ENCODE data around the gene PM20D1.
"Not testable (repeated sequence)": the region's sequence is repeated elsewhere in the genome, so short reads cannot be mapped to it uniquely, and the experiment has no call there.

Gene PM20D1

GRCh38 chr1:205840146-205840923 lies 9.6 kb downstream of the PM20D1 start:
- no peak for DNase-seq

GRCh38 chr1:205837382-205837970 lies 12.5 kb downstream of the PM20D1 start:
- peak in 1 of 3 donors; percentile 12 for DNase-seq

- no peak for DNase-seq
These were observed 15.2 kb downstream of the PM20D1 start for GRCh38 chr1:205834751-205835150.

- DNase-seq: peak; percentile 35 to 58 (median 54)
These were observed 17.6 kb downstream of the PM20D1 start for GRCh38 chr1:205832326-205832751.

- DNase-seq: no peak
These were observed 22.3 kb downstream of the PM20D1 start for GRCh38 chr1:205827623-205828022.

- no peak for DNase-seq
These were observed 22.9 kb downstream of the PM20D1 start for GRCh38 chr1:205826995-205827394.

GRCh38 chr1:205826016-205826806 lies 23.7 kb downstream of the PM20D1 start:
- peak; percentile 55 to 63 (median 56) for DNase-seq

GRCh38 chr1:205824180-205824579 lies 25.8 kb downstream of the PM20D1 start:
- DNase-seq: no peak

- DNase-seq: not testable (repeated sequence)
These were observed 26.7 kb downstream of the PM20D1 start for GRCh38 chr1:205823260-205823659.

GRCh38 chr1:205822397-205822796 lies 27.5 kb downstream of the PM20D1 start:
- DNase-seq: no peak

GRCh38 chr1:205817988-205818387 lies 31.9 kb downstream of the PM20D1 start:
- no peak for DNase-seq

- no peak for DNase-seq
These were observed 32.6 kb downstream of the PM20D1 start for GRCh38 chr1:205817364-205817763.

- peak in 2 of 3 donors; percentile 70 to 72 for DNase-seq
These were observed 36.2 kb downstream of the PM20D1 start for GRCh38 chr1:205813755-205814058.

GRCh38 chr1:205812878-205813754 lies 36.8 kb downstream of the PM20D1 start, which contains the start of gene SLC41A1:
Gene SLC41A1 (minus strand): TSS chr1:205813198. CDS start chr1:205810441, 2,757 bp downstream.
- peak; percentile 87 to 95 (median 94) for DNase-seq

- no peak for DNase-seq
These were observed 37.6 kb downstream of the PM20D1 start for GRCh38 chr1:205812271-205812877.

- DNase-seq: no peak
These were observed 38.3 kb downstream of the PM20D1 start for GRCh38 chr1:205811660-205812059.

- no peak for DNase-seq
These were observed 39.3 kb downstream of the PM20D1 start for GRCh38 chr1:205810448-205811157.

GRCh38 chr1:205809942-205810345 lies 40.0 kb downstream of the PM20D1 start:
- DNase-seq: no peak

- no peak for DNase-seq
These were observed 40.5 kb downstream of the PM20D1 start for GRCh38 chr1:205809469-205809868.

GRCh38 chr1:205805082-205805711 lies 44.7 kb downstream of the PM20D1 start:
- DNase-seq: peak; percentile 20 to 63 (median 47)

- DNase-seq: no peak
These were observed 45.3 kb downstream of the PM20D1 start for GRCh38 chr1:205804605-205805004.
